Measurements from ENCODE around the gene COL9A2.

The COL9A2 gene

GRCh38 chr1:40303051-40303771, 13.9 kb downstream of the COL9A2 start:
- no peak for DNase-seq (ENCODE audit: low read depth)

- DNase-seq (ENCODE audit: low read depth) = no peak
Measured at GRCh38 chr1:40302475-40302874, 14.6 kb downstream of the COL9A2 start.

GRCh38 chr1:40301541-40302299, 15.4 kb downstream of the COL9A2 start:
- DNase-seq (ENCODE audit: low read depth) = no peak

GRCh38 chr1:40301066-40301465, 16.0 kb downstream of the COL9A2 start:
- DNase-seq (ENCODE audit: low read depth) = no peak

- no peak for DNase-seq (ENCODE audit: low read depth)
Measured at GRCh38 chr1:40300651-40301050, 16.4 kb downstream of the COL9A2 start.

- no peak for DNase-seq (ENCODE audit: low read depth)
Measured at GRCh38 chr1:40300249-40300567, 16.9 kb downstream of the COL9A2 start.

- DNase-seq (ENCODE audit: low read depth) = no peak
Measured at GRCh38 chr1:40299366-40300248, 17.5 kb downstream of the COL9A2 start.

GRCh38 chr1:40291293-40291692, 25.8 kb downstream of the COL9A2 start:
- no peak for DNase-seq (ENCODE audit: low read depth)

- DNase-seq (ENCODE audit: low read depth) = no peak
Measured at GRCh38 chr1:40281853-40282252, 35.2 kb downstream of the COL9A2 start.

GRCh38 chr1:40276122-40276521, 41.0 kb downstream of the COL9A2 start:
- DNase-seq (ENCODE audit: low read depth) = no peak

- DNase-seq (ENCODE audit: low read depth) = no peak
Measured at GRCh38 chr1:40274331-40274730, 42.8 kb downstream of the COL9A2 start.

GRCh38 chr1:40273547-40274166, 43.4 kb downstream of the COL9A2 start:
- DNase-seq (ENCODE audit: low read depth) = no peak

GRCh38 chr1:40272653-40273213, 44.4 kb downstream of the COL9A2 start:
- DNase-seq (ENCODE audit: low read depth) = no peak

GRCh38 chr1:40270152-40270834, 46.8 kb downstream of the COL9A2 start:
- DNase-seq (ENCODE audit: low read depth) = no peak

- DNase-seq (ENCODE audit: low read depth) = no peak
Measured at GRCh38 chr1:40268211-40268610, 48.9 kb downstream of the COL9A2 start.

- DNase-seq (ENCODE audit: low read depth) = no peak
Measured at GRCh38 chr1:40267767-40268187, 49.3 kb downstream of the COL9A2 start.

- no peak for DNase-seq (ENCODE audit: low read depth)
Measured at GRCh38 chr1:40266786-40267535, 50.1 kb downstream of the COL9A2 start.

GRCh38 chr1:40265919-40266318, 51.2 kb downstream of the COL9A2 start:
- no peak for DNase-seq (ENCODE audit: low read depth)

GRCh38 chr1:40265298-40265697, 51.8 kb downstream of the COL9A2 start:
- no peak for DNase-seq (ENCODE audit: low read depth)

- DNase-seq (ENCODE audit: low read depth) = no peak
Measured at GRCh38 chr1:40264354-40264781, 52.7 kb downstream of the COL9A2 start.

- no peak for DNase-seq (ENCODE audit: low read depth)
Measured at GRCh38 chr1:40258445-40258769, 58.7 kb downstream of the COL9A2 start.
